Uterus (tissue), 2 donors: ENCODE results near the gene ZNF474.

ENCODE experiments used
- POLR2A ChIP-seq, 2 donors: fragments of 450-650 bp; IDR thresholded peaks; one replicate each; pipeline ENCODE4 v1.6.1; 2016; ENCODE audit warnings: antibody characterized with exemption in 2 of 2, mild to moderate bottlenecking in 1 of 2, moderate library complexity in 1 of 2
- TF ChIP-seq, protein P1 (sequence below), 4 experiments: fragments of 200-600 bp in 2 of 4; fragments of 450-650 bp in 2 of 4; sonication (generic) in 2 of 4; IDR thresholded peaks; one replicate each; pipeline ENCODE4 v1.5.1; 2016 to 2019; ENCODE audit warnings: antibody characterized with exemption in 4 of 4, mild to moderate bottlenecking in 2 of 4, moderate library complexity in 1 of 4

DNA sequence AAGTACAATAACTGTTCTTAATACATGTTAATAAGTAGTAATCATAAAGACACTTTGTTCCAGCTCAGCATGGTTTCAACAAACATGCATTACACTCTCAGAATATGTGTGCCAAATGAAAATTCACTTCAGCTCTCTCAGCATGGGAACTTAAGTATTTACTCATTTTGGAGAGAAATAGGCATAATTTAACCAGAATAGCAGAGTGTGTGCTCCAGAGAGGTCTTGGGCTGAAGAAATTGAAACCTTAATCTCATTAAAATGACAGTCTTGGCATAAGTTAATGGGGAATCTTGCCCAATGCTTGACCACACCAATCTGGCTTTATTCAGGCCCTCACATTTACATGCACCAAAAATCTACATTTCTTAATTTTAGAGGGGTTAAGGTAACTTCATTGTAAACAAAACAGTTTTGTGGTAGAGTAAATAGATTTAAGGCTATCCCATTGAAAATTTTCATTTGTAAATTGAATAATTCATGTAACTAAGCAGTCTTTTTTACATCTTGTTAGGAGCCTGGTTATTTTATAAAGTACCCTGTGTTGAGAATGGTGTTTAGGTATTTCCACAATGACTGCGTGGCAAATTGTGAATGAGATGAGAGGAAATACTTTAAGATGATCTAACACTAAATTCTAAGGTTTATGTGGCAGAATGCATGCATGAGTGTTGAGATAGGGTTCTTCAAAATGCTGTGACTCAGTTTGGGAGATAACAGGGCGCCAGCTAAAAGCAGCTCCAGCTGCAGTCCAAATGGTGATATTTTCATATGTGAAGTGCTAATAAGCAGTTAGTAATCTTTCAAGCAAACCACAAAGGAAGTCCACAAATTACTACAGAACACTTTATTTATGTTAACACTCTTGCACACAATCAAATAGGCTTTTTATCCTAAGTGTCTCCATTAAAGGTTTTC lies 40.0 kb upstream of the ZNF474 start:
- TF ChIP-seq, protein P1, sequence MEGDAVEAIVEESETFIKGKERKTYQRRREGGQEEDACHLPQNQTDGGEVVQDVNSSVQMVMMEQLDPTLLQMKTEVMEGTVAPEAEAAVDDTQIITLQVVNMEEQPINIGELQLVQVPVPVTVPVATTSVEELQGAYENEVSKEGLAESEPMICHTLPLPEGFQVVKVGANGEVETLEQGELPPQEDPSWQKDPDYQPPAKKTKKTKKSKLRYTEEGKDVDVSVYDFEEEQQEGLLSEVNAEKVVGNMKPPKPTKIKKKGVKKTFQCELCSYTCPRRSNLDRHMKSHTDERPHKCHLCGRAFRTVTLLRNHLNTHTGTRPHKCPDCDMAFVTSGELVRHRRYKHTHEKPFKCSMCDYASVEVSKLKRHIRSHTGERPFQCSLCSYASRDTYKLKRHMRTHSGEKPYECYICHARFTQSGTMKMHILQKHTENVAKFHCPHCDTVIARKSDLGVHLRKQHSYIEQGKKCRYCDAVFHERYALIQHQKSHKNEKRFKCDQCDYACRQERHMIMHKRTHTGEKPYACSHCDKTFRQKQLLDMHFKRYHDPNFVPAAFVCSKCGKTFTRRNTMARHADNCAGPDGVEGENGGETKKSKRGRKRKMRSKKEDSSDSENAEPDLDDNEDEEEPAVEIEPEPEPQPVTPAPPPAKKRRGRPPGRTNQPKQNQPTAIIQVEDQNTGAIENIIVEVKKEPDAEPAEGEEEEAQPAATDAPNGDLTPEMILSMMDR (IDR thresholded peaks at IDR 0.05) = no peak
- no peak for TF ChIP-seq POLR2A (IDR thresholded peaks at IDR 0.05)
